Astrocyte (in vitro differentiated cells and primary cell): ENCODE measurements around the gene PGM2. TPM values are rescaled to one million over a fixed set of nuclear protein-coding genes. Genes with fewer than 3 reads are reported as not detected.

ENCODE experiments used
- DNase-seq: peaks from one replicate; pipeline ENCODE4 v3.0.0-alpha.2; 2010; ENCODE audit warnings: low read depth
- FAIRE-seq: peaks from 2 replicates; lab custom pipeline; 2011; peaks lifted over from hg19 to GRCh38; lab: Jason Lieb, UNC
- H2AFZ ChIP-seq: 2 replicates; pipeline ENCODE4 v1.6.0; 2012; ENCODE audit warnings: low read depth, low read length, inconsistent platforms
- H3K27ac ChIP-seq: 2 replicates; pipeline ENCODE4 v1.5.1; 2011; ENCODE audit warnings: low read depth, low read length, inconsistent platforms
- H3K27me3 ChIP-seq: 2 replicates; pipeline ENCODE4 v1.6.0; 2011; ENCODE audit warnings: low read length, inconsistent platforms; ENCODE audit not compliant: insufficient read depth
- H3K36me3 ChIP-seq: 2 replicates; pipeline ENCODE4 v1.5.1; 2011; ENCODE audit warnings: low read length, inconsistent platforms; ENCODE audit not compliant: insufficient read depth
- H3K4me1 ChIP-seq: 2 replicates; pipeline ENCODE4 v1.5.1; 2011; ENCODE audit warnings: low read length, inconsistent platforms; ENCODE audit not compliant: insufficient read depth
- H3K4me2 ChIP-seq: 2 replicates; pipeline ENCODE4 v1.6.0; 2012; ENCODE audit warnings: low read length, inconsistent platforms
- H3K4me3 ChIP-seq: 2 replicates; pipeline ENCODE4 v1.5.1; 2011; ENCODE audit warnings: low read depth, mild to moderate bottlenecking, low read length, inconsistent platforms; ENCODE audit not compliant: insufficient read depth
- H3K79me2 ChIP-seq: 2 replicates; pipeline ENCODE4 v1.6.0; 2012; ENCODE audit warnings: mild to moderate bottlenecking, low read length, inconsistent platforms; ENCODE audit not compliant: insufficient read depth
- H3K9ac ChIP-seq: 2 replicates; pipeline ENCODE4 v1.6.0; 2012; ENCODE audit warnings: mild to moderate bottlenecking, low read length, inconsistent platforms
- H3K9me3 ChIP-seq: 2 replicates; pipeline ENCODE4 v1.5.1; 2012; ENCODE audit warnings: low read depth, mild to moderate bottlenecking, low read length, inconsistent platforms; ENCODE audit not compliant: insufficient read depth
- H4K20me1 ChIP-seq: 2 replicates; pipeline ENCODE4 v1.6.0; 2012; ENCODE audit warnings: low read length, inconsistent platforms; ENCODE audit not compliant: insufficient read depth
- H3K27ac Mint-ChIP-seq: one replicate; pipeline ENCODE4 v1.8.0; 2021; ENCODE audit warnings: mild to moderate bottlenecking, mixed read lengths; ENCODE audit not compliant: unreplicated experiment
- H3K27me3 Mint-ChIP-seq: one replicate; pipeline ENCODE4 v1.8.0; 2021; ENCODE audit warnings: low read depth, mixed read lengths; ENCODE audit not compliant: unreplicated experiment
- H3K36me3 Mint-ChIP-seq: one replicate; pipeline ENCODE4 v1.8.0; 2021; ENCODE audit warnings: low read depth, mixed read lengths; ENCODE audit not compliant: unreplicated experiment
- H3K4me1 Mint-ChIP-seq: one replicate; pipeline ENCODE4 v1.8.0; 2021; ENCODE audit warnings: low read depth, mixed read lengths; ENCODE audit not compliant: unreplicated experiment
- H3K4me3 Mint-ChIP-seq: one replicate; pipeline ENCODE4 v1.8.0; 2021; ENCODE audit warnings: mild to moderate bottlenecking, moderate library complexity, mixed read lengths; ENCODE audit not compliant: unreplicated experiment
- H3K9me3 Mint-ChIP-seq: one replicate; pipeline ENCODE4 v1.8.0; 2021; ENCODE audit warnings: mild to moderate bottlenecking, mixed read lengths; ENCODE audit not compliant: unreplicated experiment
- CTCF ChIP-seq: IDR thresholded peaks from 2 replicates; pipeline ENCODE4 v1.5.1; 2011; ENCODE audit warnings: low read depth, mild to moderate bottlenecking, inconsistent platforms, low read length, moderate library complexity; ENCODE audit not compliant: insufficient read depth
- EZH2 ChIP-seq: IDR thresholded peaks from 2 replicates; pipeline ENCODE4 v1.6.1; 2012; ENCODE audit warnings: mild to moderate bottlenecking, low read length, inconsistent platforms; ENCODE audit not compliant: insufficient read depth
- total RNA-seq: library from RNA; stranded (reverse); gene quantifications from 2 replicates; pipeline ENCODE4 v1.2.1, GENCODE V29; 2021

PGM2 gene
- total RNA-seq, 1 donor from 2014 or later, result 24.4 TPM

DNA sequence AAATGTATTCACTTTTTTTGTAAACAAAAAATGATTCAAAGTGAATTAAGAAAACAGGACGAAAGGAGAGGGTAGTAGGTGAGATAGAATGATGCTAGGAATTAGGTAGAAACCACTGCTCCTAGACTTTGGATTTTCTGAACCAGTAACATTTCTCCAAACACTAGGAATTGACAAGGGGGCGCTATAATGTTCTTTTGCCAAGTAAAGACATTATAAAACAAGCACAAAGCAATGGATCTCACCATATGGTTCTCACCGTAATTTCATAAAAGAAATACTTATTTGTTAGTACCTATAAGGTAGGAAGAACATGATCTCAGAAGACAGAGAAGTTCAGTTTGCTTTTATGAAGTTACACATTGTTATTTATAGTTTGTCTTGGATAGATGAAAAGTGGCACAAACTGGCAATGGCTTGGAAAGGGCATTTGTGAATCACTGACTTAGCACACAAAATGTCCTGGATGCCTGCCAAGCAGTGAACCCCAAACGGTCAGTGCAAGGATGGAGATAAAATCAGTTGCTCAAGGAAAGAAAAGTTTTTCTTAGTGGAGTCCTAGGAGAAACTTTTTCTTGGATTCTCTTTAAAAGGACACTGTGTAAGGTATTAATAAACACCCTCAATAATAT is 56.3 kb downstream of the PGM2 start:
- no peak for FAIRE-seq
- no peaks in the 10 kb centered on the region for H3K9me3 ChIP-seq
- H3K4me2 ChIP-seq, result no peak overlapping the region
- H2AFZ ChIP-seq, result no peak overlapping the region
- H3K9ac ChIP-seq, result no peak overlapping the region
- H3K27me3 ChIP-seq, result no peaks in the 10 kb centered on the region
- no peaks in the 10 kb centered on the region for H3K36me3 ChIP-seq
- H3K4me3 ChIP-seq, result no peak overlapping the region
- no peaks in the 10 kb centered on the region for H4K20me1 ChIP-seq
- H3K4me1 ChIP-seq, result no peaks in the 10 kb centered on the region
- peaks cover 1% of the 10 kb centered on the region for H3K4me1 Mint-ChIP-seq
- no peaks in the 10 kb centered on the region for H3K79me2 ChIP-seq
- H3K27me3 Mint-ChIP-seq, result peaks cover 17% of the 10 kb centered on the region
- H3K4me3 Mint-ChIP-seq, result no peak overlapping the region
- H3K9me3 Mint-ChIP-seq, result no peaks in the 10 kb centered on the region
- TF ChIP-seq EZH2, result no peak
- DNase-seq, result no peak
- no peak overlapping the region for H3K27ac Mint-ChIP-seq
- no peak overlapping the region for H3K27ac ChIP-seq
- H3K36me3 Mint-ChIP-seq, result no peaks in the 10 kb centered on the region

DNA sequence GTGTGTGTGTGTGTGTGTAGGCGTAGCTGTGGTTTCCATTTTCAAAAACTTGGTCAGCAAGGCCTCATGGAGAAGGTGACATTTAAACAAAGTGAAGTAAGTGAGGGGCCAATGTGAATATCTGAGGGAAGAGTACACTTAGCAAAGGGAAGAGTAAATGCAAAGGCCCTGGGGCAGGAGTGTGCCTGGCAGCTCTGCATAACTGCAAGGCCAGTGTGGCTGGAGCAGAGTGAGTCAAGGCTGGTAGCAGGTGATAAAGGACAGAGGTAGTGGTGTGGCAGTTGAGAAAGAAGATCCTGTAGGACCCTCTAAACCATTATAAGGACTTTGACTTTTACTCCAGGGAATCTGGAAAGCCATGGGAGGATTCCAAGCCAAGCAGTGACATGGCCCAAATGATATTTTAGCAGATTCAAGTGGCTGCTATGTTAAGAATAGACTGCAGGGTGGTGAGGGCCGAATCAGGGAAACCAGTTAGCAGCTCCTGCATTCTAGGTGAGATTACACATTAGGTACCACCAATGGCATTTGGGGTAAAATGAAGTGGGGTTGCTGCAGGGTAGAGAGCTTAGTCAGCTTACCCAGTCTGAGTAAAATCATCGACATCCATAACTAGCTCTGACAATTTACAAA is 58.5 kb downstream of the PGM2 start:
- peaks cover 2% of the 10 kb centered on the region for H3K4me1 ChIP-seq
- no peak overlapping the region for H3K9ac ChIP-seq
- Mint-ChIP-seq H3K9me3 (no peaks in the 10 kb centered on the region), H3K36me3 (no peaks in the 10 kb centered on the region), H3K4me3 (peak overlapping the region; percentile 54), H3K4me1 (peaks cover 1% of the 10 kb centered on the region), H3K27me3 (peaks cover 39% of the 10 kb centered on the region), H3K27ac (no peak overlapping the region)
- H3K36me3 ChIP-seq, result no peaks in the 10 kb centered on the region
- no peaks in the 10 kb centered on the region for H3K9me3 ChIP-seq
- no peaks in the 10 kb centered on the region for H4K20me1 ChIP-seq
- no peaks in the 10 kb centered on the region for H3K79me2 ChIP-seq
- peaks cover 12% of the 10 kb centered on the region for H3K27me3 ChIP-seq
- TF ChIP-seq CTCF (no peak), EZH2 (no peak)
- no peak overlapping the region for H3K4me3 ChIP-seq
- FAIRE-seq (no peak), DNase-seq (no peak)
- no peak overlapping the region for H2AFZ ChIP-seq
- no peak overlapping the region for H3K4me2 ChIP-seq
- no peak overlapping the region for H3K27ac ChIP-seq

GRCh38 chr4:37885496-37885895 is 59.0 kb downstream of the PGM2 start:
- Mint-ChIP-seq H3K4me3 (no peak overlapping the region), H3K36me3 (no peaks in the 10 kb centered on the region), H3K27me3 (peaks cover 41% of the 10 kb centered on the region), H3K27ac (no peak overlapping the region), H3K9me3 (no peaks in the 10 kb centered on the region), H3K4me1 (peaks cover 1% of the 10 kb centered on the region)
- no peak overlapping the region for H3K4me2 ChIP-seq
- no peak overlapping the region for H3K9ac ChIP-seq
- H4K20me1 ChIP-seq, result no peaks in the 10 kb centered on the region
- no peak overlapping the region for H3K4me3 ChIP-seq
- peaks cover 7% of the 10 kb centered on the region for H3K4me1 ChIP-seq
- no peak for TF ChIP-seq CTCF
- TF ChIP-seq EZH2, result no peak
- H3K9me3 ChIP-seq, result no peaks in the 10 kb centered on the region
- H3K79me2 ChIP-seq, result no peaks in the 10 kb centered on the region
- FAIRE-seq (no peak), DNase-seq (peak; percentile 41)
- no peak overlapping the region for H2AFZ ChIP-seq
- no peak overlapping the region for H3K27ac ChIP-seq
- peaks cover 17% of the 10 kb centered on the region for H3K27me3 ChIP-seq
- H3K36me3 ChIP-seq, result no peaks in the 10 kb centered on the region
